ENCODE results near the gene ZNF746.

ZNF746 gene

DNA sequence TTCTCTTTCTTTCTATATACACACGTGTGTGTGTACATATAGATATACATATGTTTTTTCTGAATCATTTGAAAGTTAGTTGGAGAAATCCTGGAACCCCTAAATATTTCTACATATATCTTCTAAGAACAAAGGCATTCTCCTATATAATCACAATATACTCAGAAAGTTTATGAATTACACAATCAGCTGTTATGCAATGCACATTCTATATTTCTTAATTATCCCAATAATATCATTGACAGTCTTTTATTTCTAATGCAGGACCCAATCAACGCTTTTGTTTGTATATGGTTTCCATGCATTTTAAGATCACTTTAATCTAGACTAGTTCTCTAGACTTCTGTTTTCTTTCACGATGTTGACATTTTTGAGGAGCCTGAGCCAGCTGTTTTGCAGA is 27.7 kb upstream of the ZNF746 start:
- H3K36me3 ChIP-seq (ENCODE audit: control insufficient read depth in 2 of 2, insufficient read depth in 1 of 2, low read length in 2 of 2) = no peaks in the 10 kb centered on the region
- ChIA-PET POLR2A (no interaction called here), CTCF (no interaction called here)
- TF ChIP-seq HOXD13 (CRISPR knock-in tag; IDR thresholded peaks at IDR 0.05; ENCODE audit: borderline replicate concordance) (no peak), OSR2 (tag by site-specific recombination; IDR thresholded peaks at IDR 0.05) (no peak)
- H3K4me1 ChIP-seq (ENCODE audit: control insufficient read depth, insufficient read depth, low read length) = no peaks in the 10 kb centered on the region
- no peaks in the 10 kb centered on the region for H3K9me3 ChIP-seq (ENCODE audit: control insufficient read depth, insufficient read depth, low read depth, low read length)
- no peak overlapping the region for H3K4me3 ChIP-seq (ENCODE audit: low read depth, low read length)
- H3K27ac ChIP-seq (ENCODE audit: extremely low read depth, low read depth, low read length) = no peak overlapping the region

- Histone ChIP-seq H3K4me3 (ENCODE audit: low read depth, low read length) (no peak overlapping the region), H3K36me3 (ENCODE audit: control insufficient read depth in 2 of 2, insufficient read depth in 1 of 2, low read length in 2 of 2) (no peaks in the 10 kb centered on the region), H3K27ac (ENCODE audit: extremely low read depth, low read depth, low read length) (no peak overlapping the region), H3K9me3 (ENCODE audit: control insufficient read depth, insufficient read depth, low read depth, low read length) (no peaks in the 10 kb centered on the region), H3K4me1 (ENCODE audit: control insufficient read depth, insufficient read depth, low read length) (no peaks in the 10 kb centered on the region)
- ChIA-PET CTCF (no interaction called here), POLR2A (no interaction called here)
- TF ChIP-seq ZBTB11 (tag by site-specific recombination; conservative IDR thresholded peaks at IDR 0.05; ENCODE audit: low read depth) (no peak), ZNF157 (tag by site-specific recombination; IDR thresholded peaks at IDR 0.05) (no peak), ZNF626 (tag by site-specific recombination; IDR thresholded peaks at IDR 0.05) (no peak)
Observed at GRCh38 chr7:149524394-149524793, 26.8 kb upstream of the ZNF746 start.

DNA sequence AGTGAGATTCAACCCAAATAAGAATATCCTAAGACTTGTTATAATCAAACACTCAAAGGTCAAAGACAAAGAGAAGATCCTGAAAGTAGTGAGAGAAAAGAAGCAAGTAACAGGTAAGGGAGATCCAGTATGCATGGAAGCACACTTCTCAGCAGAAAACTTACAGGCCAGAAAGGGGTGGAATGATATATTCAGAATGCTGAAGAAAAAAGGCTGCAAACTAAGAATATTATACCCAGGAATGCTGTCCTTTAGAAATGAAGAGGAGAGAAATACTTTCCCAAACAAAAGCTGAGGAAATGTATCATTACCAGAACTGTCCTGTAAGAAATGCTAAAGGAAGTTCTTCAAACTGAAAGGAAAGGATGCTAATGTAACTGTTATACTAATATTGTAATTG is 12.6 kb upstream of the ZNF746 start:
- H3K9me3 ChIP-seq (ENCODE audit: control insufficient read depth, insufficient read depth, low read depth, low read length) = no peaks in the 10 kb centered on the region
- no peaks in the 10 kb centered on the region for H3K36me3 ChIP-seq (ENCODE audit: control insufficient read depth in 2 of 2, insufficient read depth in 1 of 2, low read length in 2 of 2)
- ChIA-PET POLR2A (no interaction called here), CTCF (no interaction called here)
- no peaks in the 10 kb centered on the region for H3K4me1 ChIP-seq (ENCODE audit: control insufficient read depth, insufficient read depth, low read length)
- H3K27ac ChIP-seq (ENCODE audit: extremely low read depth, low read depth, low read length) = no peak overlapping the region
- H3K4me3 ChIP-seq (ENCODE audit: low read depth, low read length) = no peak overlapping the region
- TF ChIP-seq SETDB1 (IDR thresholded peaks at IDR 0.05; ENCODE audit: insufficient read length, low read length) = peak; percentile 95
- no peak for TF ChIP-seq ZNF76 (tag by site-specific recombination; IDR thresholded peaks at IDR 0.05; ENCODE audit: borderline replicate concordance, low read depth)
- TF ChIP-seq TRIM28 (IDR thresholded peaks at IDR 0.05; ENCODE audit: borderline replicate concordance, low read length) = peak; percentile 78; the same call in 1 of the 2 replicates
- TF ChIP-seq ZNF558 (tag by site-specific recombination; IDR thresholded peaks at IDR 0.05) = no peak
- peak; percentile 74; the same call in 1 of the 2 replicates for TF ChIP-seq ZNF677 (tag by site-specific recombination; IDR thresholded peaks at IDR 0.05)
- TF ChIP-seq MYNN (tag by site-specific recombination; IDR thresholded peaks at IDR 0.05; ENCODE audit: borderline replicate concordance) = no peak

DNA sequence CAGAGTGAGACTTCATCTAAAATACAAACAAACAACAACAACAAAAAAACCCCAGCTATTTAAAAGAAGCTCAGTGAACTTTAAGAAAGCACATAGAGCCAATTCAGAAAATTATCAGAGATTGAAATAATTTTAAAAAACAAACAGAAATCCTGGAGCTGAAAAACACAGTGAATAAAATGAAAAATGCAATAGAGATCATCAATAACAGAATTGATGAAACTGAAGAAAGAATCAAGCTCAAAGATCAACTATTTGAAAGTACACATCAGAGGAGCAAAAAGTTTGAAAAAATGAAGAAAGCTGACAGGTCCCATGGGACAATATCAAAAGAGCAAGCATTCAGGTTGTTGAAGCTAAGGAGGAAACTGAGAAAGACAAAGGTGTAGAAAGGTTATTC is 12.2 kb upstream of the ZNF746 start:
- Histone ChIP-seq H3K4me1 (ENCODE audit: control insufficient read depth, insufficient read depth, low read length) (no peaks in the 10 kb centered on the region), H3K27ac (ENCODE audit: extremely low read depth, low read depth, low read length) (no peak overlapping the region), H3K9me3 (ENCODE audit: control insufficient read depth, insufficient read depth, low read depth, low read length) (no peaks in the 10 kb centered on the region), H3K36me3 (ENCODE audit: control insufficient read depth in 2 of 2, insufficient read depth in 1 of 2, low read length in 2 of 2) (no peaks in the 10 kb centered on the region), H3K4me3 (ENCODE audit: low read depth, low read length) (no peak overlapping the region)
- ChIA-PET POLR2A (no interaction called here), CTCF (no interaction called here)
- TF ChIP-seq ZFP3 (tag by site-specific recombination; IDR thresholded peaks at IDR 0.05; ENCODE audit: low read depth) (no peak), ZNF707 (tag by site-specific recombination; IDR thresholded peaks at IDR 0.05) (no peak), GFI1B (tag by site-specific recombination; IDR thresholded peaks at IDR 0.05) (no peak), ZNF133 (tag by site-specific recombination; IDR thresholded peaks at IDR 0.05) (no peak), ZNF391 (tag by site-specific recombination; IDR thresholded peaks at IDR 0.05; ENCODE audit: borderline replicate concordance, low read depth) (no peak), WT1 (tag by site-specific recombination; IDR thresholded peaks at IDR 0.05) (no peak), ZSCAN16 (tag by site-specific recombination; IDR thresholded peaks at IDR 0.05) (no peak), OVOL3 (tag by site-specific recombination; IDR thresholded peaks at IDR 0.05) (no peak), ZNF398 (tag by site-specific recombination; IDR thresholded peaks at IDR 0.05) (no peak), SP7 (tag by site-specific recombination; IDR thresholded peaks at IDR 0.05) (no peak), GLI2 (tag by site-specific recombination; IDR thresholded peaks at IDR 0.05; ENCODE audit: borderline replicate concordance, low read depth) (no peak), ZNF48 (tag by site-specific recombination; IDR thresholded peaks at IDR 0.05) (no peak), ZNF292 (tag by site-specific recombination; IDR thresholded peaks at IDR 0.05; ENCODE audit: borderline replicate concordance, low read depth) (no peak), ZNF324 (tag by site-specific recombination; IDR thresholded peaks at IDR 0.05) (no peak), ZNF600 (tag by site-specific recombination; IDR thresholded peaks at IDR 0.05) (no peak)
